H9 (cell line): ENCODE results near the gene TRAPPC2L. TPM values are rescaled to one million over a fixed set of nuclear protein-coding genes. Genes with fewer than 3 reads are reported as not detected.

Source experiments
- DNase-seq: peaks from one replicate; pipeline ENCODE4 v3.0.0-alpha.2; 2017
- H2AFZ ChIP-seq: one replicate; pipeline ENCODE4 v1.6.1; 2013; ENCODE audit warnings: mild to moderate bottlenecking, low read length, control low read depth, moderate library complexity
- H2AK5ac ChIP-seq: 2 replicates; pipeline ENCODE4 v1.6.1; 2013; ENCODE audit warnings: low read length, control low read depth, mixed read lengths; ENCODE audit not compliant: insufficient read length
- H2BK120ac ChIP-seq: one replicate; pipeline ENCODE4 v1.6.1; 2013; ENCODE audit warnings: low read depth, mild to moderate bottlenecking, low read length, control low read depth, inconsistent platforms; ENCODE audit not compliant: poor library complexity, severe bottlenecking
- H2BK12ac ChIP-seq: 2 replicates; pipeline ENCODE4 v1.6.1; 2013; ENCODE audit warnings: low read length, control low read depth, mixed read lengths, low read depth; ENCODE audit not compliant: insufficient read length
- H2BK15ac ChIP-seq: 2 replicates; pipeline ENCODE4 v1.6.1; 2013; ENCODE audit warnings: low read depth, low read length, control low read depth
- H2BK20ac ChIP-seq: one replicate; pipeline ENCODE4 v1.6.1; 2013; ENCODE audit warnings: low read depth, mild to moderate bottlenecking, low read length, control low read depth, inconsistent platforms; ENCODE audit not compliant: poor library complexity, severe bottlenecking
- H2BK5ac ChIP-seq: 2 replicates; pipeline ENCODE4 v1.6.1; 2013; ENCODE audit warnings: low read length, control low read depth, mixed read lengths; ENCODE audit not compliant: insufficient read length
- H3K14ac ChIP-seq: 2 replicates; pipeline ENCODE4 v1.6.1; 2013; ENCODE audit warnings: low read length, control low read depth; ENCODE audit not compliant: insufficient read depth
- H3K18ac ChIP-seq: 2 replicates; pipeline ENCODE4 v1.6.1; 2013; ENCODE audit warnings: low read depth, mild to moderate bottlenecking, mixed read lengths, low read length, control low read depth; ENCODE audit not compliant: insufficient read length
- H3K23ac ChIP-seq: 2 replicates; pipeline ENCODE4 v1.6.1; 2013; ENCODE audit warnings: low read length, control low read depth, mixed read lengths, low read depth; ENCODE audit not compliant: insufficient read length
- H3K23me2 ChIP-seq: 2 replicates; pipeline ENCODE4 v1.6.1; 2013; ENCODE audit warnings: low read depth, mild to moderate bottlenecking, mixed read lengths, low read length, control low read depth; ENCODE audit not compliant: insufficient read length, poor library complexity, severe bottlenecking
- H3K27ac ChIP-seq: 2 replicates; pipeline ENCODE4 v1.5.1; 2013; ENCODE audit warnings: low read length, control low read depth, mixed read lengths, low read depth; ENCODE audit not compliant: insufficient read length
- H3K27me3 ChIP-seq: 2 replicates; pipeline ENCODE4 v1.6.1; 2013; ENCODE audit warnings: low read length, control low read depth, inconsistent platforms; ENCODE audit not compliant: insufficient read depth
- H3K4ac ChIP-seq: 2 replicates; pipeline ENCODE4 v1.6.1; 2013; ENCODE audit warnings: low read depth, mild to moderate bottlenecking, control low read depth, inconsistent platforms, low read length, moderate library complexity
- H3K4me1 ChIP-seq: 2 replicates; pipeline ENCODE4 v1.6.1; 2013; ENCODE audit warnings: low read length, control low read depth, inconsistent platforms; ENCODE audit not compliant: insufficient read depth
- H3K4me2 ChIP-seq: 2 replicates; pipeline ENCODE4 v1.6.1; 2013; ENCODE audit warnings: low read length, control low read depth, mixed read lengths; ENCODE audit not compliant: insufficient read length, insufficient read depth
- H3K56ac ChIP-seq: 2 replicates; pipeline ENCODE4 v1.6.1; 2013; ENCODE audit warnings: low read depth, mild to moderate bottlenecking, mixed read lengths, low read length, control low read depth; ENCODE audit not compliant: insufficient read length
- H3K79me1 ChIP-seq: 2 replicates; pipeline ENCODE4 v1.6.1; 2013; ENCODE audit warnings: low read depth, mild to moderate bottlenecking, moderate library complexity, low read length, control low read depth, inconsistent platforms; ENCODE audit not compliant: insufficient read depth, poor library complexity, severe bottlenecking
- H3K79me2 ChIP-seq: 2 replicates; pipeline ENCODE4 v1.6.1; 2013; ENCODE audit warnings: low read length, control low read depth, inconsistent platforms; ENCODE audit not compliant: insufficient read depth
- H3K9ac ChIP-seq: 2 replicates; pipeline ENCODE4 v1.6.1; 2013; ENCODE audit warnings: low read length, control low read depth, mixed read lengths; ENCODE audit not compliant: insufficient read length; ENCODE audit errors: extremely low read depth
- H3K9me3 ChIP-seq: one replicate; pipeline ENCODE4 v1.6.1; 2013; ENCODE audit warnings: low read depth, low read length, inconsistent platforms; ENCODE audit not compliant: control insufficient read depth
- H3T11ph ChIP-seq: one replicate; pipeline ENCODE4 v1.6.1; 2013; ENCODE audit warnings: mild to moderate bottlenecking, low read length, control low read depth, inconsistent platforms
- H4K20me1 ChIP-seq: one replicate; pipeline ENCODE4 v1.6.1; 2013; ENCODE audit not compliant: control insufficient read depth, insufficient read length, insufficient read depth
- H4K5ac ChIP-seq: 2 replicates; pipeline ENCODE4 v1.6.1; 2013; ENCODE audit warnings: low read depth, mild to moderate bottlenecking, mixed read lengths, low read length, control low read depth; ENCODE audit not compliant: insufficient read length
- H4K8ac ChIP-seq: replicated peaks from 2 replicates; pipeline ENCODE4 v1.6.1; 2013; ENCODE audit warnings: low read length, control low read depth, mixed read lengths, low read depth; ENCODE audit not compliant: insufficient read length
- H4K91ac ChIP-seq: 2 replicates; pipeline ENCODE4 v1.6.1; 2013; ENCODE audit warnings: low read depth, mild to moderate bottlenecking, moderate library complexity, mixed read lengths, low read length, control low read depth; ENCODE audit not compliant: insufficient read length
- H3K27ac Mint-ChIP-seq, 3 experiments: 2 replicates in 2 of 3; 3 replicates in 1 of 3; pipeline ENCODE4 v1.8.0; 2020 to 2021; ENCODE audit warnings: mixed read lengths in 3 of 3, mild to moderate bottlenecking in 1 of 3, moderate library complexity in 1 of 3
- H3K27me3 Mint-ChIP-seq: 2 replicates; pipeline ENCODE4 v1.8.0; 2021; ENCODE audit warnings: low read depth, mild to moderate bottlenecking, moderate library complexity, mixed read lengths
- H3K36me3 Mint-ChIP-seq, 3 experiments: 2 replicates in 2 of 3; 3 replicates in 1 of 3; pipeline ENCODE4 v1.8.0; 2020 to 2021; ENCODE audit warnings: low read depth in 3 of 3, mixed read lengths in 3 of 3; ENCODE audit not compliant: insufficient read depth in 1 of 3
- H3K4me1 Mint-ChIP-seq, 2 experiments: 2 replicates each; pipeline ENCODE4 v1.8.0; 2020; ENCODE audit warnings: mixed read lengths in 2 of 2
- H3K4me3 Mint-ChIP-seq, 2 experiments: 2 replicates in 1 of 2; 3 replicates in 1 of 2; pipeline ENCODE4 v1.8.0; 2020 to 2021; ENCODE audit warnings: mild to moderate bottlenecking in 2 of 2, mixed read lengths in 2 of 2, moderate library complexity in 1 of 2
- H3K9me3 Mint-ChIP-seq, 2 experiments: 2 replicates in 1 of 2; 3 replicates in 1 of 2; pipeline ENCODE4 v1.8.0; 2020; ENCODE audit warnings: mild to moderate bottlenecking in 2 of 2, mixed read lengths in 2 of 2, moderate library complexity in 1 of 2
- CTCF ChIP-seq: fragments of 200-600 bp; sonication (generic); conservative IDR thresholded peaks from 3 replicates; pipeline ENCODE4 v1.8.0; 2021; ENCODE audit warnings: antibody characterized with exemption, mild to moderate bottlenecking
- WGBS: extraction: QIAGEN DNeasy Blood & Tissue Kit; methylation state at CpG from one replicate; pipeline ENCODE4 v1.1.7; 2013; ENCODE audit warnings: missing lambda C conversion rate, low lambda C conversion rate, mixed read lengths; ENCODE audit not compliant: insufficient read length; ENCODE audit errors: extremely low coverage; 5-methylcytosine and 5-hydroxymethylcytosine counted together
- total RNA-seq: library from RNA; stranded (reverse); gene quantifications from 2 replicates; pipeline ENCODE4 v1.2.1, GENCODE V29; 2021

TRAPPC2L gene
- total RNA-seq, 1 experiment from 2014 or later, result 90.3 TPM

GRCh38 chr16:88854306-88855111 lies 2.4 kb upstream of the TRAPPC2L start:
- Histone ChIP-seq H2BK120ac (no peak overlapping the region), H3K27me3 (no peaks in the 10 kb centered on the region), H4K5ac (no peak overlapping the region), H2AFZ (no peak overlapping the region), H4K20me1 (no peaks in the 10 kb centered on the region), H3K4ac (no peak overlapping the region), H3K4me2 (no peak overlapping the region), H3K27ac (no peak overlapping the region), H2BK15ac (no peak overlapping the region), H3K56ac (no peak overlapping the region), H3K23ac (no peak overlapping the region), H3K9ac (no peak overlapping the region), H4K8ac (no peak overlapping the region), H4K91ac (no peak overlapping the region), H2AK5ac (no peak overlapping the region), H3T11ph (no peak overlapping the region), H2BK12ac (no peak overlapping the region), H3K23me2 (peaks cover 8% of the 10 kb centered on the region), H3K79me1 (no peaks in the 10 kb centered on the region), H2BK5ac (no peak overlapping the region), H3K18ac (no peak overlapping the region), H3K14ac (no peak overlapping the region), H3K9me3 (no peaks in the 10 kb centered on the region), H2BK20ac (no peak overlapping the region), H3K79me2 (no peaks in the 10 kb centered on the region), H3K4me1 (no peaks in the 10 kb centered on the region)
- Mint-ChIP-seq H3K36me3 (peaks cover 15 to 30% (median 26%) of the 10 kb centered on the region in 3 experiments), H3K9me3 (peaks cover 0 to 6% of the 10 kb centered on the region in 2 experiments; a peak in 2 of 5 replicates), H3K4me1 (peaks cover 9 to 18% of the 10 kb centered on the region in 2 experiments), H3K27me3 (no peaks in the 10 kb centered on the region), H3K4me3 (peak overlapping the region in 1 of 2 experiments; percentile 42; a peak in 2 of 5 replicates), H3K27ac (peak overlapping the region in 1 of 3 experiments; percentile 77; a peak in 1 of 7 replicates)
- TF ChIP-seq CTCF, result no peak
- WGBS, result no CpG with 5 or more reads among the region's 20 CpGs
- DNase-seq, result no peak
